Mucosa of descending colon (tissue), 3 donors: ENCODE results near the gene MAP4K1. TPM values are rescaled to one million over a fixed set of nuclear protein-coding genes. Genes with fewer than 3 reads are reported as not detected.

Experiments
- ATAC-seq: fragments of 200-7000 bp; cut with Tn5 transposase; one replicate; pipeline ENCODE4 v1.9.1; 2020; ENCODE audit warnings: mild to moderate bottlenecking, moderate library complexity
- DNase-seq, 3 donors: peaks; one replicate each; pipeline ENCODE4 v3.0.0-alpha.2; 2020
- H3K36me3 ChIP-seq: fragments of 200-600 bp; one replicate; pipeline ENCODE4 v1.8.0; 2021; ENCODE audit warnings: low read depth, mild to moderate bottlenecking
- H3K4me1 ChIP-seq: fragments of 200-600 bp; one replicate; pipeline ENCODE4 v1.8.0; 2021; ENCODE audit warnings: low read depth, mild to moderate bottlenecking
- H3K4me3 ChIP-seq: fragments of 200-600 bp; one replicate; pipeline ENCODE4 v1.8.0; 2021; ENCODE audit warnings: mild to moderate bottlenecking
- H3K9me3 ChIP-seq: fragments of 200-600 bp; one replicate; pipeline ENCODE4 v1.8.0; 2021; ENCODE audit warnings: mild to moderate bottlenecking
- CTCF ChIP-seq: fragments of 200-600 bp; IDR thresholded peaks from one replicate; pipeline ENCODE4 v1.8.0; 2022; ENCODE audit warnings: antibody characterized with exemption, mild to moderate bottlenecking
- intact Hi-C, 2 donors: fragments of 100-400 bp; cut with DNase I in 1 of 2; cut with micrococcal nuclease in 1 of 2; formaldehyde crosslinking; loops; one replicate each; pipeline versions ENCODE4 v1.11.0 to v1.11.1; 2022; cut with DNase I, micrococcal nuclease
- total RNA-seq, 3 donors: library from RNA; stranded (reverse); fragmentation: NEBNext Ultra II Directional in 2 of 3; extraction: Animal tissue kit (Norgen Biotek cat#: 25700) in 2 of 3; gene quantifications; one replicate each; pipeline versions ENCODE4 v1.2.1 to v1.2.4, GENCODE V29; 2021 to 2023
- donor health status: DM: no; HTN: no; CAD: no; lungs with moderate emphysema.
- donor health status: DM: no; HTN: no; CAD: no.
- donor health status: DM: no; HTN: yes; CAD: no.

Gene MAP4K1
- total RNA-seq, 3 donors from 2014 or later = 6.9 to 10.6 (median 7.4) TPM

- DNase-seq (peak in 2 of 3 donors; percentile 36 to 43), ATAC-seq (peak; percentile 45)
- intact Hi-C loops = no loop called here
These were observed 43.4 kb upstream of the MAP4K1 start for GRCh38 chr19:38661136-38661535.

GRCh38 chr19:38660724-38661123 is 43.0 kb upstream of the MAP4K1 start:
- intact Hi-C loops = no loop called here
- Histone ChIP-seq H3K36me3 (no peaks in the 10 kb centered on the region), H3K4me3 (no peak overlapping the region), H3K4me1 (peaks cover 92% of the 10 kb centered on the region), H3K9me3 (no peaks in the 10 kb centered on the region)
- TF ChIP-seq CTCF = no peak
- DNase-seq (peak in 1 of 3 donors; percentile 36), ATAC-seq (no peak)

More at GRCh38 chr19:38661136-38661535, 43.4 kb upstream of the MAP4K1 start:
- Histone ChIP-seq H3K36me3 (no peaks in the 10 kb centered on the region), H3K4me3 (no peak overlapping the region), H3K4me1 (peaks cover 92% of the 10 kb centered on the region), H3K9me3 (no peaks in the 10 kb centered on the region)
- no peak for TF ChIP-seq CTCF

- Histone ChIP-seq H3K4me1 (peaks cover 90% of the 10 kb centered on the region), H3K9me3 (no peaks in the 10 kb centered on the region), H3K36me3 (no peaks in the 10 kb centered on the region), H3K4me3 (no peak overlapping the region)
- peak; percentile 31 to 72 (median 44) for DNase-seq
- TF ChIP-seq CTCF = no peak
- intact Hi-C loops = no loop called here
- ATAC-seq = peak; percentile 67
These were observed 40.9 kb upstream of the MAP4K1 start for GRCh38 chr19:38658462-38659306.

- H3K4me1 ChIP-seq = peaks cover 87% of the 10 kb centered on the region
- ATAC-seq (peak; percentile 20), DNase-seq (peak in 1 of 3 donors; percentile 38)
- no peak overlapping the region for H3K4me3 ChIP-seq
- TF ChIP-seq CTCF = no peak
- intact Hi-C loops = no loop called here
- H3K36me3 ChIP-seq = no peaks in the 10 kb centered on the region
- no peaks in the 10 kb centered on the region for H3K9me3 ChIP-seq
These were observed 40.0 kb upstream of the MAP4K1 start for GRCh38 chr19:38657633-38658222.

- DNase-seq (no peak), ATAC-seq (no peak)
- peaks cover 88% of the 10 kb centered on the region for H3K4me1 ChIP-seq
- intact Hi-C loops = no loop called here
- no peaks in the 10 kb centered on the region for H3K9me3 ChIP-seq
- no peak overlapping the region for H3K4me3 ChIP-seq
- no peak for TF ChIP-seq CTCF
- H3K36me3 ChIP-seq = no peaks in the 10 kb centered on the region
These were observed 38.6 kb upstream of the MAP4K1 start for GRCh38 chr19:38656171-38656981.
